GM12801 (cell line): Measurements from ENCODE around the gene RBAK.

Experiments
- CTCF ChIP-seq: IDR thresholded peaks from one replicate; pipeline ENCODE4 v1.5.1; 2011; ENCODE audit warnings: control low read depth; ENCODE audit not compliant: insufficient read length; ENCODE audit errors: extremely low read depth

Gene RBAK

GRCh38 chr7:5082806-5083205 lies 37.1 kb downstream of the RBAK start:
- no peak for TF ChIP-seq CTCF

- TF ChIP-seq CTCF: no peak
Observed at GRCh38 chr7:5083311-5083711, 37.7 kb downstream of the RBAK start.

GRCh38 chr7:5086256-5086655 lies 40.6 kb downstream of the RBAK start:
- no peak for TF ChIP-seq CTCF

- TF ChIP-seq CTCF: no peak
Observed at GRCh38 chr7:5088906-5089305, 43.2 kb downstream of the RBAK start.

- TF ChIP-seq CTCF: no peak
Observed at GRCh38 chr7:5093948-5094347, 48.3 kb downstream of the RBAK start.

GRCh38 chr7:5094641-5095040 lies 49.0 kb downstream of the RBAK start:
- no peak for TF ChIP-seq CTCF

- no peak for TF ChIP-seq CTCF
Observed at GRCh38 chr7:5116359-5116758, 70.7 kb downstream of the RBAK start.
